Panc1 (cell line): Measurements from ENCODE around the gene ANO2. TPM values are rescaled to one million over a fixed set of nuclear protein-coding genes. Genes with fewer than 3 reads are reported as not detected.

Experiments
- ATAC-seq: fragments of 200-7000 bp; cut with Tn5 transposase; 2 replicates; pipeline ENCODE4 v1.9.1; 2020; ENCODE audit warnings: mild to moderate bottlenecking, moderate library complexity
- BruUV-seq: library from RNA; stranded (reverse); fragments of 400-500 nt; replicated peaks from 2 replicates; lab custom pipeline; 2021; lab: Mats Ljungman, UMichigan
- CTCF ChIA-PET: fragments of 300-600 bp; sonication (Branson Sonifier 250); formaldehyde crosslinking; loops from one replicate; lab custom pipeline; 2022; ENCODE audit warnings: antibody characterized with exemption; lab: Charles Lee
- POLR2A ChIA-PET: fragments of 300-600 bp; sonication (Branson Sonifier 250); formaldehyde crosslinking; loops from one replicate; lab custom pipeline; 2022; ENCODE audit warnings: antibody characterized with exemption; lab: Charles Lee
- DNase-seq: peaks from one replicate; pipeline ENCODE4 v3.0.0-alpha.2; 2010; ENCODE audit warnings: low read depth, low spot score
- H3K27ac ChIP-seq: 2 replicates; pipeline ENCODE4 v1.5.1; 2011; ENCODE audit warnings: mild to moderate bottlenecking, low read length, inconsistent platforms
- H3K27me3 ChIP-seq: fragments of 200-500 bp; sonication (Bioruptor generic); 2 replicates; pipeline ENCODE4 v1.6.0; 2014; ENCODE audit warnings: low read length, inconsistent platforms; ENCODE audit not compliant: control insufficient read depth, insufficient read depth
- H3K36me3 ChIP-seq: fragments of 200-500 bp; sonication (Bioruptor generic); 2 replicates; pipeline ENCODE4 v1.5.1; 2014; ENCODE audit warnings: inconsistent platforms, mild to moderate bottlenecking, low read length, moderate library complexity; ENCODE audit not compliant: control insufficient read depth, insufficient read depth
- H3K4me1 ChIP-seq: 2 replicates; pipeline ENCODE4 v1.5.1; 2011; ENCODE audit warnings: inconsistent platforms, mild to moderate bottlenecking, low read length, moderate library complexity; ENCODE audit not compliant: control insufficient read depth, insufficient read depth
- H3K4me3 ChIP-seq, 2 experiments: 2 replicates each; pipeline ENCODE4 v1.5.1; 2011 to 2012; ENCODE audit warnings: low read depth in 2 of 2, low read length in 2 of 2, mild to moderate bottlenecking in 2 of 2, inconsistent platforms in 1 of 2, moderate library complexity in 1 of 2
- H3K9me3 ChIP-seq: fragments of 200-500 bp; sonication (Bioruptor generic); 2 replicates; pipeline ENCODE4 v1.5.1; 2014; ENCODE audit warnings: low read depth, mild to moderate bottlenecking, inconsistent platforms, low read length, moderate library complexity; ENCODE audit not compliant: control insufficient read depth, insufficient read depth
- POLR2AphosphoS5 ChIP-seq: IDR thresholded peaks from 2 replicates; pipeline ENCODE4 v1.6.1; 2012; ENCODE audit warnings: mild to moderate bottlenecking, low read depth, low read length, moderate library complexity
- SIN3A ChIP-seq: IDR thresholded peaks from 2 replicates; pipeline ENCODE4 v1.6.1; 2012; ENCODE audit warnings: low read depth, mild to moderate bottlenecking, low read length, moderate library complexity, borderline replicate concordance; ENCODE audit not compliant: insufficient read depth
- TCF7L2 ChIP-seq: IDR thresholded peaks from 2 replicates; pipeline ENCODE4 v1.6.1; 2011; ENCODE audit warnings: mild to moderate bottlenecking, low read depth, low read length, inconsistent platforms
- in situ Hi-C: cut with HindIII; loops from 2 replicates; pipeline ENCODE4 v1.10.0; 2016; ENCODE audit warnings: low sequenced_read_pairs, low pct_unique_long_range_greater_than_20kb
- intact Hi-C: fragments of 100-400 bp; cut with micrococcal nuclease; formaldehyde crosslinking; loops from one replicate; pipeline ENCODE4 v1.10.0; 2022; ENCODE audit not compliant: unreplicated experiment
- total RNA-seq: library from RNA; stranded (reverse); gene quantifications from one replicate; pipeline ENCODE4 v1.2.1, GENCODE V29; 2021; ENCODE audit not compliant: unreplicated experiment
- TF ChIP-seq, protein P1 (sequence below): fragments of 450-650 bp; IDR thresholded peaks from 2 replicates; pipeline ENCODE4 v1.5.1; 2017; ENCODE audit warnings: mild to moderate bottlenecking
- TF ChIP-seq, protein P2 (sequence below), 2 experiments: IDR thresholded peaks; 2 replicates each; pipeline ENCODE4 v1.6.1; 2011 to 2012; ENCODE audit warnings: low read depth in 2 of 2, control low read depth in 1 of 2, low read length in 1 of 2, mild to moderate bottlenecking in 1 of 2, moderate library complexity in 1 of 2; ENCODE audit not compliant: insufficient read depth in 1 of 2

The ANO2 gene
- total RNA-seq, 1 experiment from 2014 or later, result not detected

- Histone ChIP-seq H3K4me1 (no peaks in the 10 kb centered on the region), H3K27me3 (no peaks in the 10 kb centered on the region), H3K36me3 (no peaks in the 10 kb centered on the region), H3K9me3 (no peaks in the 10 kb centered on the region), H3K27ac (no peak overlapping the region), H3K4me3 (no peak overlapping the region)
- TF ChIP-seq TCF7L2 (no peak), SIN3A (no peak), POLR2AphosphoS5 (no peak)
- TF ChIP-seq, protein P1, sequence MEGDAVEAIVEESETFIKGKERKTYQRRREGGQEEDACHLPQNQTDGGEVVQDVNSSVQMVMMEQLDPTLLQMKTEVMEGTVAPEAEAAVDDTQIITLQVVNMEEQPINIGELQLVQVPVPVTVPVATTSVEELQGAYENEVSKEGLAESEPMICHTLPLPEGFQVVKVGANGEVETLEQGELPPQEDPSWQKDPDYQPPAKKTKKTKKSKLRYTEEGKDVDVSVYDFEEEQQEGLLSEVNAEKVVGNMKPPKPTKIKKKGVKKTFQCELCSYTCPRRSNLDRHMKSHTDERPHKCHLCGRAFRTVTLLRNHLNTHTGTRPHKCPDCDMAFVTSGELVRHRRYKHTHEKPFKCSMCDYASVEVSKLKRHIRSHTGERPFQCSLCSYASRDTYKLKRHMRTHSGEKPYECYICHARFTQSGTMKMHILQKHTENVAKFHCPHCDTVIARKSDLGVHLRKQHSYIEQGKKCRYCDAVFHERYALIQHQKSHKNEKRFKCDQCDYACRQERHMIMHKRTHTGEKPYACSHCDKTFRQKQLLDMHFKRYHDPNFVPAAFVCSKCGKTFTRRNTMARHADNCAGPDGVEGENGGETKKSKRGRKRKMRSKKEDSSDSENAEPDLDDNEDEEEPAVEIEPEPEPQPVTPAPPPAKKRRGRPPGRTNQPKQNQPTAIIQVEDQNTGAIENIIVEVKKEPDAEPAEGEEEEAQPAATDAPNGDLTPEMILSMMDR, result no peak
- TF ChIP-seq, protein P2, sequence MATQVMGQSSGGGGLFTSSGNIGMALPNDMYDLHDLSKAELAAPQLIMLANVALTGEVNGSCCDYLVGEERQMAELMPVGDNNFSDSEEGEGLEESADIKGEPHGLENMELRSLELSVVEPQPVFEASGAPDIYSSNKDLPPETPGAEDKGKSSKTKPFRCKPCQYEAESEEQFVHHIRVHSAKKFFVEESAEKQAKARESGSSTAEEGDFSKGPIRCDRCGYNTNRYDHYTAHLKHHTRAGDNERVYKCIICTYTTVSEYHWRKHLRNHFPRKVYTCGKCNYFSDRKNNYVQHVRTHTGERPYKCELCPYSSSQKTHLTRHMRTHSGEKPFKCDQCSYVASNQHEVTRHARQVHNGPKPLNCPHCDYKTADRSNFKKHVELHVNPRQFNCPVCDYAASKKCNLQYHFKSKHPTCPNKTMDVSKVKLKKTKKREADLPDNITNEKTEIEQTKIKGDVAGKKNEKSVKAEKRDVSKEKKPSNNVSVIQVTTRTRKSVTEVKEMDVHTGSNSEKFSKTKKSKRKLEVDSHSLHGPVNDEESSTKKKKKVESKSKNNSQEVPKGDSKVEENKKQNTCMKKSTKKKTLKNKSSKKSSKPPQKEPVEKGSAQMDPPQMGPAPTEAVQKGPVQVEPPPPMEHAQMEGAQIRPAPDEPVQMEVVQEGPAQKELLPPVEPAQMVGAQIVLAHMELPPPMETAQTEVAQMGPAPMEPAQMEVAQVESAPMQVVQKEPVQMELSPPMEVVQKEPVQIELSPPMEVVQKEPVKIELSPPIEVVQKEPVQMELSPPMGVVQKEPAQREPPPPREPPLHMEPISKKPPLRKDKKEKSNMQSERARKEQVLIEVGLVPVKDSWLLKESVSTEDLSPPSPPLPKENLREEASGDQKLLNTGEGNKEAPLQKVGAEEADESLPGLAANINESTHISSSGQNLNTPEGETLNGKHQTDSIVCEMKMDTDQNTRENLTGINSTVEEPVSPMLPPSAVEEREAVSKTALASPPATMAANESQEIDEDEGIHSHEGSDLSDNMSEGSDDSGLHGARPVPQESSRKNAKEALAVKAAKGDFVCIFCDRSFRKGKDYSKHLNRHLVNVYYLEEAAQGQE (IDR thresholded peaks at IDR 0.05; ENCODE audit: insufficient read depth in 1 of 2, low read depth in 2 of 2, low read length in 1 of 2), result no peak
- in situ Hi-C loops (no loop called here), intact Hi-C loops (no loop called here)
- ATAC-seq, result no peak
- no peak for DNase-seq
- no TSS peak for BruUV-seq
- CTCF ChIA-PET, result no interaction called here
- POLR2A ChIA-PET, result no interaction called here
Observed at GRCh38 chr12:5656836-5657235, 288.2 kb downstream of the ANO2 start.

DNA sequence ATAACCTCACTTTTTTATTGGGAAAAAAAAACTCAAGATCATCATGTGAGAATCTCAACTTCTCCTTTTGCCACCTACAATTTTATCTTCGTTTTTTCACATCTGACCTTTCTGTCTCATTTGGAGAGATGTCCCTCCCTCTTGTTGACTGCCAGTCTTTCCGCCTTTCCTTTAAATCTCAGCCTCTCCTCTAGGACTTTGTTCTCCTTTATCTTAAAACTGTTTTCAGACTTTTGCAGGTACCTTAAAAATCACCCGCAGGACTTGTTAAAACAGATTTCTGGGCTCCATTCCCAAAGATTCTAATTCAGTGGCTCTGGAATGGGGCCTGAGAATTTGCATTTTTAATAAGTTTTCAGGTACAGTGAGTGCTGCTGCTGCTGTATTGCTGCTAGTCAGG is 289.9 kb downstream of the ANO2 start:
- H3K9me3 ChIP-seq, result no peaks in the 10 kb centered on the region
- H3K27ac ChIP-seq, result no peak overlapping the region
- no peak for TF ChIP-seq POLR2AphosphoS5
- TF ChIP-seq, protein P2 (IDR thresholded peaks at IDR 0.05; ENCODE audit: insufficient read depth in 1 of 2, low read depth in 2 of 2, low read length in 1 of 2), result no peak
- TF ChIP-seq SIN3A, result no peak
- TF ChIP-seq, protein P1, result no peak
- TF ChIP-seq TCF7L2, result no peak
- POLR2A ChIA-PET, result no interaction called here
- in situ Hi-C loops (no loop called here), intact Hi-C loops (no loop called here)
- no peaks in the 10 kb centered on the region for H3K36me3 ChIP-seq
- ATAC-seq (no peak), DNase-seq (no peak)
- CTCF ChIA-PET, result no interaction called here
- no peaks in the 10 kb centered on the region for H3K4me1 ChIP-seq
- BruUV-seq, result no TSS peak
- H3K4me3 ChIP-seq, result no peak overlapping the region
- H3K27me3 ChIP-seq, result no peaks in the 10 kb centered on the region
